Measurements from ENCODE around the gene DBN1.

Gene DBN1

GRCh38 chr5:177469750-177470525, 3.5 kb downstream of the DBN1 start:
- H3K36me3 Mint-ChIP-seq (ENCODE audit: low read depth) = no peaks in the 10 kb centered on the region
- H3K4me3 Mint-ChIP-seq = no peak overlapping the region
- peaks cover 88% of the 10 kb centered on the region for H3K27me3 Mint-ChIP-seq
- H3K4me1 Mint-ChIP-seq (ENCODE audit: low read depth) = peaks cover 31% of the 10 kb centered on the region
- intact Hi-C loops (cut with micrococcal nuclease) = no loop called here
- no peaks in the 10 kb centered on the region for H3K9me3 Mint-ChIP-seq
- H3K27ac Mint-ChIP-seq = no peak overlapping the region

GRCh38 chr5:177468685-177469628, 4.5 kb downstream of the DBN1 start:
- peaks cover 78% of the 10 kb centered on the region for H3K27me3 Mint-ChIP-seq
- H3K9me3 Mint-ChIP-seq = no peaks in the 10 kb centered on the region
- no peak overlapping the region for H3K4me3 Mint-ChIP-seq
- intact Hi-C loops (cut with micrococcal nuclease) = no loop called here
- no peak overlapping the region for H3K27ac Mint-ChIP-seq
- H3K36me3 Mint-ChIP-seq (ENCODE audit: low read depth) = no peaks in the 10 kb centered on the region
- peaks cover 22% of the 10 kb centered on the region for H3K4me1 Mint-ChIP-seq (ENCODE audit: low read depth)

DNA sequence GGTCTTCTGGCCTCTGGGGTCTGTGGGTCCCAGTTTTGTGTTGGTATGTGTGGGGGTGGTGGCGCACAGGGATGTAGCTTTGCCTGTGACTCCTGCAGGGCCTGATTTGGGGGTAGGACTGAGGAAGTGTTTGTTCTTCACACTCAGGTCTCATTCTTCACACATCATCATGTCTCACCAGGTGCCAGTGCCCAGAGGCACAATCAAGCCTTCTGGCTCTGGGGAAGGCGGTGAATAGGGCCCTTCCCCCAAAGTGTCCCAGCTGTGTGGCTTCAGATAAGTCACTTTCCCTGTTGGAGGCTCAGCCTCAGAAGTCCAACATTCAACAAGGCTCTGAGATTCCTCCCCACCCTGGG, 5.1 kb downstream of the DBN1 start:
- Mint-ChIP-seq H3K27ac (no peak overlapping the region), H3K4me3 (no peak overlapping the region), H3K4me1 (ENCODE audit: low read depth) (peaks cover 18% of the 10 kb centered on the region), H3K36me3 (ENCODE audit: low read depth) (no peaks in the 10 kb centered on the region), H3K9me3 (no peaks in the 10 kb centered on the region), H3K27me3 (peaks cover 75% of the 10 kb centered on the region)
- intact Hi-C loops (cut with micrococcal nuclease) = no loop called here

GRCh38 chr5:177467436-177467835, 6.0 kb downstream of the DBN1 start:
- Mint-ChIP-seq H3K27ac (no peak overlapping the region), H3K36me3 (ENCODE audit: low read depth) (no peaks in the 10 kb centered on the region), H3K4me3 (no peak overlapping the region), H3K4me1 (ENCODE audit: low read depth) (peaks cover 25% of the 10 kb centered on the region), H3K27me3 (peaks cover 79% of the 10 kb centered on the region), H3K9me3 (no peaks in the 10 kb centered on the region)
- intact Hi-C loops (cut with micrococcal nuclease) = no loop called here

DNA sequence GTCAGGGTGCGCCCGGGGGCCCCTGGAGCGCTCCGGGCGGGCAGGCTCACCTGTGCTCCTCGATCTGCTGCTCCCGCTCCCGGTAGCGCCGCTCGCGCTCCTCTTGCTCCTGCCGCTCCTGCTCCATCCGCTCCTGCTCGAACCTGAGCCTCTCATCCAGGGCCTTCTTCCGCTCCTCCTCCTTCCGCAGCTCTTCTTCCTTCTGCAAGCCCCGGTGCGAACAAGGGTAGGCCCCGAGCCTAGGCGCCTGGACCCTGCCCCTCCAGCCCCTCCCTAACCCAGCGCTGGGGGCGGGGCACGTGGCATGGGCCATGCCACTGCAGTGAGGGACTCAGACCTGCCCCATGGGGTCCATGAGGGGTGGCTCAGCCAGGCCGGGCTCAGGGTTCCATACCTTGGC, 6.6 kb downstream of the DBN1 start:
- Mint-ChIP-seq H3K9me3 (no peaks in the 10 kb centered on the region), H3K36me3 (ENCODE audit: low read depth) (no peaks in the 10 kb centered on the region), H3K27ac (no peak overlapping the region), H3K4me1 (ENCODE audit: low read depth) (peaks cover 25% of the 10 kb centered on the region), H3K27me3 (peaks cover 75% of the 10 kb centered on the region), H3K4me3 (no peak overlapping the region)
- intact Hi-C loops (cut with micrococcal nuclease) = no loop called here

DNA sequence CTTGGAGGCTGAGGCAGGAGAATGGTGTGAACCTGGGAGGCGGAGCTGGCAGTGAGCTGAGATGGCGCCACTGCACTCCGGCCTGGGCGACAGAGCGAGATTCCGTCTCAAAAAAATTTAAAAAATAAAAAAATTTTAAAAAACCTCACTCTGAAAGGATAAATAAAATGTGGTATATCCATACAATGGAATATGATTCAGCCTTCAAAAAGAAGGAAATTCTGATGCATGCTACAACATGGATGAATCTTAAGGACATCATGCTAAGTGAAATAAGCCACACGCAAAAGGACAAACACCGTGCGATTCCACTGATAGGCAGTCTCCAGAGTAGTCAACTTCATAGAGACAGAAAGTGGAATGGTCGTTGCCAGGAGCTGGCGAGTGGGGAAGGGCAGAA, 8.4 kb downstream of the DBN1 start:
- Mint-ChIP-seq H3K27me3 (peaks cover 63% of the 10 kb centered on the region), H3K27ac (no peak overlapping the region), H3K4me3 (no peak overlapping the region), H3K36me3 (ENCODE audit: low read depth) (no peaks in the 10 kb centered on the region), H3K4me1 (ENCODE audit: low read depth) (peaks cover 23% of the 10 kb centered on the region), H3K9me3 (no peaks in the 10 kb centered on the region)
- intact Hi-C loops (cut with micrococcal nuclease) = no loop called here

DNA sequence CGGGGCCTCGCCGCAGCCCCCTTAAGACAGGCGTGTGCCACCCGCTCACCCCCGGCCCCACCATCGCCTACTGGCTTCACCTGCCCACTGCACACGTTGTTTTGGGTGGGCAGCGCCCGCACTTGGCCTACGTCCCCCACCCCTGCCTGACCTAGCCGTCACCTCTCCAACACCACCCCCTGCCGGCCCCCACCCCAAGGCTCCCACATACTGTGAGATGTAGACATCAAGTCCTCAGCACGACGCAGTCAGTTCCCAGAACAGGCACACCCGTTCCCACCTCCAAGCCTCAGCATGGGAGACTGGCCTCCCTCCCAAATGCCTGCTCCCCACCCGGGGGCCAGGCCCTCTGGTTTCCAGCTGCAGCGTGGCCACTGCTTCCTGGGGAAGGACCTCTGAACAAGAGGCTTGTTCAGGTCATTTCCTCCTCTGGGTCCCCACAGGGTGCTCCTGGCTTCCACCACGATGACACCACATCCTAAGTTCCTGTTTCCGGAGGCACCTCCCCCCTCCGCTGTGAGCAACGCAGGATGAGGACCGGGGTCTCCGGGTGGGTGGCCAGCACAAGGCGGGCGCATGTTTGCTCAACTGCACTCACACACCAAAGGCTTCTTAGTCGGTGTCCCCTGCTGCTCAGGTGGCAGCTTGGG, 11.3 kb downstream of the DBN1 start:
- intact Hi-C loops (cut with micrococcal nuclease) = no loop called here
- Mint-ChIP-seq H3K27me3 (peaks cover 48% of the 10 kb centered on the region), H3K4me1 (ENCODE audit: low read depth) (peaks cover 23% of the 10 kb centered on the region), H3K4me3 (peak overlapping the region; percentile 30), H3K27ac (peak overlapping the region; percentile 5), H3K36me3 (ENCODE audit: low read depth) (no peaks in the 10 kb centered on the region), H3K9me3 (no peaks in the 10 kb centered on the region)

GRCh38 chr5:177459819-177460628, 13.4 kb downstream of the DBN1 start:
- Mint-ChIP-seq H3K4me1 (ENCODE audit: low read depth) (peaks cover 33% of the 10 kb centered on the region), H3K4me3 (no peak overlapping the region)
- intact Hi-C loops (cut with micrococcal nuclease) = loop anchor here (5.0 kb wide), 2 partner anchors 37 to 153 kb away; partner anchors contain the start of gene PDLIM7

DNA sequence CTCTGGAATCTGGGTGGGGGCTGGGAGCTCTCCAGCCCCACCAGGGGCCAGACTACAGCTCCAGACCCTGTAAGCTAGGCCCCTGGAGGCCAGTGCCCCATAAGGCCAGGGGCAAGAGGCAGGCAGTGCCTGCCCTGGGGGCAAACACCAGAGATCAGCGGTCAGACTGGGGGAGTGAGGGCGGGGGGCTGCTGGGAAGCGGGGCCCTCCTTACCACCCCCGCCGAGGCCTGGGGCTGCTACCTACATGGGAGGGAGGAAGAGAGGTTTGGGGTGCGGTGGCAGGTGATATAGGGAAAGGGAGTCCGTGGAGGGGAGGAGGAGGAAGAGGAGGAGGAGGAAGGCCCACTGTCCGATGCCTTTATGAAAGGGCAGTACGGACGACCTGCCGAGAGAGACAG, 14.1 kb downstream of the DBN1 start:
- Mint-ChIP-seq H3K27ac (no peak overlapping the region), H3K4me3 (no peak overlapping the region), H3K4me1 (ENCODE audit: low read depth) (peaks cover 33% of the 10 kb centered on the region), H3K27me3 (peaks cover 41% of the 10 kb centered on the region), H3K9me3 (no peaks in the 10 kb centered on the region), H3K36me3 (ENCODE audit: low read depth) (no peaks in the 10 kb centered on the region)
- intact Hi-C loops (cut with micrococcal nuclease) = loop anchor here (5.0 kb wide), 2 partner anchors 38 to 152 kb away; partner anchors contain the start of gene PDLIM7

More at GRCh38 chr5:177459819-177460628, 13.4 kb downstream of the DBN1 start:
- H3K27me3 Mint-ChIP-seq = peaks cover 39% of the 10 kb centered on the region
- H3K9me3 Mint-ChIP-seq = no peaks in the 10 kb centered on the region
- no peak overlapping the region for H3K27ac Mint-ChIP-seq
- H3K36me3 Mint-ChIP-seq (ENCODE audit: low read depth) = no peaks in the 10 kb centered on the region

GRCh38 chr5:177458912-177459350, 14.5 kb downstream of the DBN1 start:
- no peaks in the 10 kb centered on the region for H3K9me3 Mint-ChIP-seq
- H3K4me1 Mint-ChIP-seq (ENCODE audit: low read depth) = peaks cover 38% of the 10 kb centered on the region
- peaks cover 44% of the 10 kb centered on the region for H3K27me3 Mint-ChIP-seq
- H3K4me3 Mint-ChIP-seq = no peak overlapping the region
- H3K36me3 Mint-ChIP-seq (ENCODE audit: low read depth) = no peaks in the 10 kb centered on the region
- no peak overlapping the region for H3K27ac Mint-ChIP-seq
- intact Hi-C loops (cut with micrococcal nuclease) = loop anchor here (5.0 kb wide), 2 partner anchors 38 to 152 kb away; partner anchors contain the start of gene PDLIM7

DNA sequence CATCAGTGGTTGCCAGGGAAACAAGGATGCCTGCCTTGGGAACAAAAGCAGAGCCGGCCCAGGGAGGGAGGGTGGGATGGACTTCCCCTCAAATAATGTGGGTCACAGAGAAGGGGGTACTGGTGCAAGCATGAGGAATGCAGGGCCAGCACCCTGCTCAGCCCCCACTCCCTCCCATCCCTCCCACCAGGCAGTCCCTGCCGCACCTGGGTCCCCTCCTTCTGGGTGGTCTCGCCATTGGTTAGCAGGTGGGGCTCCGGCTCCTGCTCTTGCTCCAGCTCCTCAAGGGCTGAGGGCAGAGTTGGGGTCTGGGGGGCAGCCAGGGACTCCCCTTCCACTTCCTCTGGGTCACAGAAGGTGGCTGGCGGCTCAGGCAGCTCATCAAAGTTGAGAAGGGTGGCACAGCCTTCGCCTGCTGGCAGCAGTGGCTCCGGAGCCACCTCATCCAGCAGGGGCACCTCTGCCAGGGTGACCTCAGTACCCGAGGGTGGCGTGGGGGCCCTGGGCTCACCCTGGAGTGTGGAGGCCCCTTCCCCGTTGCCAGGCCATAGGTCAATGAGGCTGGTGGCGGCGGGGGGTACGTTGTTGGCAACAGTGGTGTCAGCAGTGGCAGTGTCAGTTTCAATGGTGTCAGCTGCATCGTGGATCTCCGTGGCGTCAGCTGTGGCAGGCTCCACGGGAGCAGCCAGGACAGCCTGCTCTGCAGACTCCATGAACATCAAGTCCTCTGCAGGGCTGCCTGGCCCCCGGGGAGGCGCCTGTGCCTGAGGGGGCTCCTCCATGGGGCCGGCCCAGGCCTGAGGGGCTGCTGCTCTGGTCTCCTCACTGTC, 15.4 kb downstream of the DBN1 start:
- no peaks in the 10 kb centered on the region for H3K9me3 Mint-ChIP-seq
- intact Hi-C loops (cut with micrococcal nuclease) = loop anchor here (5.0 kb wide), 2 partner anchors 39 to 151 kb away; partner anchors contain the start of gene PDLIM7
- H3K27ac Mint-ChIP-seq = no peak overlapping the region
- H3K4me3 Mint-ChIP-seq = no peak overlapping the region
- H3K27me3 Mint-ChIP-seq = peaks cover 50% of the 10 kb centered on the region
- H3K4me1 Mint-ChIP-seq (ENCODE audit: low read depth) = peaks cover 41% of the 10 kb centered on the region
- H3K36me3 Mint-ChIP-seq (ENCODE audit: low read depth) = no peaks in the 10 kb centered on the region

GRCh38 chr5:177456976-177457851, 16.2 kb downstream of the DBN1 start:
- Mint-ChIP-seq H3K27ac (no peak overlapping the region), H3K4me1 (ENCODE audit: low read depth) (peaks cover 34% of the 10 kb centered on the region), H3K9me3 (no peaks in the 10 kb centered on the region), H3K27me3 (peaks cover 53% of the 10 kb centered on the region), H3K4me3 (no peak overlapping the region), H3K36me3 (ENCODE audit: low read depth) (no peaks in the 10 kb centered on the region)
- intact Hi-C loops (cut with micrococcal nuclease) = loop anchor here (5.0 kb wide), 2 partner anchors 40 to 150 kb away; partner anchors contain the start of gene PDLIM7

All from dendritic cell treated with granulocyte-macrophage colony-stimulating factor and Interleukin-4, amounts not matched to agents 40 ng/mL and 50 ng/mL, for 4 days (primary cell).